RWPE2 (cell line): Measurements from ENCODE around the gene PRPF19.

ENCODE experiments used
- ATAC-seq: fragments of 200-7000 bp; cut with Tn5 transposase; 3 replicates; pipeline ENCODE4 v1.9.1; 2021; ENCODE audit warnings: low read depth
- DNase-seq: peaks from one replicate; pipeline ENCODE4 v3.0.0-alpha.2; 2020; ENCODE audit warnings: low spot score
- H3K27ac ChIP-seq: fragments of 450-650 bp; 2 replicates; pipeline ENCODE4 v1.5.1; 2017; ENCODE audit warnings: mild to moderate bottlenecking; ENCODE audit not compliant: poor library complexity, severe bottlenecking
- H3K27me3 ChIP-seq: fragments of 250-450 bp; sonication (Bioruptor Pico); 2 replicates; pipeline ENCODE4 v1.5.1; 2021; ENCODE audit warnings: mild to moderate bottlenecking, moderate library complexity; ENCODE audit not compliant: insufficient read depth, poor library complexity, severe bottlenecking
- H3K36me3 ChIP-seq: fragments of 250-450 bp; sonication (Bioruptor Pico); 2 replicates; pipeline ENCODE4 v1.5.1; 2020; ENCODE audit warnings: low read depth, mild to moderate bottlenecking, moderate library complexity
- H3K4me1 ChIP-seq: fragments of 250-450 bp; sonication (Bioruptor Pico); 2 replicates; pipeline ENCODE4 v1.5.1; 2021; ENCODE audit warnings: mild to moderate bottlenecking, moderate library complexity; ENCODE audit not compliant: insufficient read depth, poor library complexity, severe bottlenecking
- H3K4me3 ChIP-seq: fragments of 250-450 bp; sonication (Bioruptor Pico); 2 replicates; pipeline ENCODE4 v1.5.1; 2021; ENCODE audit warnings: mild to moderate bottlenecking, moderate library complexity; ENCODE audit not compliant: severe bottlenecking
- H3K9me3 ChIP-seq: fragments of 250-450 bp; sonication (Bioruptor Pico); 2 replicates; pipeline ENCODE4 v1.5.1; 2021; ENCODE audit warnings: mild to moderate bottlenecking, moderate library complexity; ENCODE audit not compliant: severe bottlenecking
- TF ChIP-seq, protein P1 (sequence below): fragments of 450-650 bp; IDR thresholded peaks from one replicate; pipeline ENCODE4 v1.5.1; 2017; ENCODE audit warnings: mild to moderate bottlenecking, moderate library complexity; ENCODE audit not compliant: poor library complexity, severe bottlenecking

PRPF19 gene

GRCh38 chr11:60852982-60853950 is 53.1 kb downstream of the PRPF19 start:
- H3K36me3 ChIP-seq, result peaks cover 7% of the 10 kb centered on the region; the same call in 1 of the 2 replicates
- H3K4me3 ChIP-seq, result no peak overlapping the region
- H3K4me1 ChIP-seq, result no peaks in the 10 kb centered on the region
- H3K27ac ChIP-seq, result no peak overlapping the region
- H3K9me3 ChIP-seq, result no peaks in the 10 kb centered on the region
- TF ChIP-seq, protein P1, sequence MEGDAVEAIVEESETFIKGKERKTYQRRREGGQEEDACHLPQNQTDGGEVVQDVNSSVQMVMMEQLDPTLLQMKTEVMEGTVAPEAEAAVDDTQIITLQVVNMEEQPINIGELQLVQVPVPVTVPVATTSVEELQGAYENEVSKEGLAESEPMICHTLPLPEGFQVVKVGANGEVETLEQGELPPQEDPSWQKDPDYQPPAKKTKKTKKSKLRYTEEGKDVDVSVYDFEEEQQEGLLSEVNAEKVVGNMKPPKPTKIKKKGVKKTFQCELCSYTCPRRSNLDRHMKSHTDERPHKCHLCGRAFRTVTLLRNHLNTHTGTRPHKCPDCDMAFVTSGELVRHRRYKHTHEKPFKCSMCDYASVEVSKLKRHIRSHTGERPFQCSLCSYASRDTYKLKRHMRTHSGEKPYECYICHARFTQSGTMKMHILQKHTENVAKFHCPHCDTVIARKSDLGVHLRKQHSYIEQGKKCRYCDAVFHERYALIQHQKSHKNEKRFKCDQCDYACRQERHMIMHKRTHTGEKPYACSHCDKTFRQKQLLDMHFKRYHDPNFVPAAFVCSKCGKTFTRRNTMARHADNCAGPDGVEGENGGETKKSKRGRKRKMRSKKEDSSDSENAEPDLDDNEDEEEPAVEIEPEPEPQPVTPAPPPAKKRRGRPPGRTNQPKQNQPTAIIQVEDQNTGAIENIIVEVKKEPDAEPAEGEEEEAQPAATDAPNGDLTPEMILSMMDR, result no peak
- H3K27me3 ChIP-seq, result no peaks in the 10 kb centered on the region
- DNase-seq (no peak), ATAC-seq (no peak)

DNA sequence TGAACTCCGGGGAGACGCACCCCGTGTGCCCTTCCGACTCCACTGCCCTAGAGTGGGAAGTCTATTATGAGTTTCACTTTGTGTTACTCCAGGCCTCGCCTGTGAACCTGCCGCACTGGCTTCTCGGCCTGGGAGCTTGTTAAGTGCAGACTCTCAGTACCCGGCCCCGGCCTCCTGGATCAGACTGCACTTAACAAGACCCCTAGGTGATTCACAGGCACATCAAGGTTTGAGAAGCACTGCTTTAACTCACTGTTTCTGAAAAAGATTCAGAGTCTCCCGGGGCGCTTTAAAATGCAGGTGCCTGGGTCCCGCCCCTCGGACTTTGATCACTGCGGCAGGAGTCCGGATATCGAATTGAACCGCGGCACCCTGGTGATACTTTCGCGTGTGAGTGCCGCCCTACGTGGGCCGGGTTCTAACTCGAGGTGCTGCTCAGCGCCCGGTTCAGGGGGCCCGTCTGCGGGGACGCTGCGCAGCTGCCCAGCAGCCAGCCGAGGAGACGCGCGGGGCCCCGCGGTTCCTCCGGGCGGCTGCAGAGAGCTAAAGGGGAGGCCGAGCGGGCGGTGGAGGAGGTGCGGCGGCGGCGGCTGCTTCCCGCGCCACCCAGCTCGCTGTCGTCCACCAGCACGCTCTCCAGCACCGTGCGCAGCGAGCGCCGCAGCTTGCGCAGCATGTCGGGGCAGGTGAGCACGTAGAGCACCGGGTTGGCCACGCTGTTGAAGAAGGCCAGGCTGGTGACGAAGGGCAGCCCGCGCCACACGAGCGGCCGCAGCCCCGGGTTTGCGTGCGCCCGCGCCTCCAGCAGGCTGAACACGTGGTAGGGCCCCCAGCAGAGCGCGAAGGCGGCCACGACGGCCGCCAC is 54.0 kb downstream of the PRPF19 start:
- Histone ChIP-seq H3K27ac (no peak overlapping the region), H3K4me3 (no peak overlapping the region), H3K4me1 (no peaks in the 10 kb centered on the region), H3K9me3 (no peaks in the 10 kb centered on the region), H3K36me3 (peaks cover 8% of the 10 kb centered on the region; the same call in 1 of the 2 replicates), H3K27me3 (no peaks in the 10 kb centered on the region)
- DNase-seq, result no peak
- TF ChIP-seq, protein P1, result no peak
- ATAC-seq, result no peak

DNA sequence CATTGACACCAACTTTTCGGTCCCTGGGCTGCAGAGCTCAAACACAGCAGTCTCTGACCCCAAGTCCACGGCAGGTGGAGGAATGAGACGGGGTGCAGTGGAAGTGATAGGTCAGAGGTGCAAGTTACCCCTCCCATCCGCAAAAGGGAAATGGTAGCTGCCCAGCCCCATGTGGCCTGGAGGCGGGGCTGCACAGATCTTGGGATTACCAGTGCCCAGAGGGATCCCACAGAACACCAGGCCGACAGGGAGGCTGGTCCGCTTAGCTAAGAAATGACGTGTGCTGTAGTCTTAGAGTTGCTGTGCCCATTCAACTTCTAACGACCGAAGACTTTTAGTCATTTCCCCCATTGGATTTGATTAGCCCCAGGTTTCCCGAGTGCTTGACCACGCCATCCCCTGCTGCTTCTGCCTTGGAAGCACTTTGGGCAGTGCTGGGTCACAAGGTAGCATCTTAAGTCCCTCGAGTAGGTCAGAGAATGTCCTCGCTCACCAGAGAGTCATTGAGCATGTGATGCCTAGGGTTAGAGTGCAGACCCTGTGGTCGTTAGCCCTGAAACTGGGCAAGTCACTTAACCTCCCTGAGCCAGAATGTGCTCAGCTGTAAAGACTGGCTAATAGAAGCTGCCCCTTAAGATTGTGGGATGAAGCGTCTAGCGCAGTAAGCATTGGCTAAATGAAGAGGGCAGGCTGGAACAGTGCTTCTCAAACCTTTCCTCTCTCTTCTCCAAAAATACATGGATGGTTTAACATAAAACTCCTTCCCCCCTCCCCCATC is 54.9 kb downstream of the PRPF19 start:
- Histone ChIP-seq H3K4me1 (no peaks in the 10 kb centered on the region), H3K4me3 (no peak overlapping the region), H3K9me3 (no peaks in the 10 kb centered on the region), H3K27me3 (no peaks in the 10 kb centered on the region), H3K27ac (no peak overlapping the region), H3K36me3 (peaks cover 11% of the 10 kb centered on the region; the same call in 1 of the 2 replicates)
- TF ChIP-seq, protein P1, result no peak
- no peak for ATAC-seq
- no peak for DNase-seq

GRCh38 chr11:60849641-60850520 is 56.5 kb downstream of the PRPF19 start:
- Histone ChIP-seq H3K9me3 (no peaks in the 10 kb centered on the region), H3K27me3 (no peaks in the 10 kb centered on the region), H3K4me1 (peaks cover under 1% of the 10 kb centered on the region), H3K27ac (no peak overlapping the region), H3K36me3 (peaks cover 16% of the 10 kb centered on the region), H3K4me3 (no peak overlapping the region)
- no peak for ATAC-seq
- no peak for DNase-seq
- TF ChIP-seq, protein P1, result no peak
